Mucosa of stomach (tissue), 1 donor: ENCODE data around the gene KLK11.

Source experiments
- H3K27me3 ChIP-seq: one replicate; pipeline ENCODE4 v1.7.0; 2013; ENCODE audit warnings: mild to moderate bottlenecking, low read length; ENCODE audit not compliant: control insufficient read depth, insufficient read depth
- H3K36me3 ChIP-seq: one replicate; pipeline ENCODE4 v1.7.0; 2013; ENCODE audit warnings: low read length; ENCODE audit not compliant: control insufficient read depth, insufficient read depth
- H3K4me1 ChIP-seq: one replicate; pipeline ENCODE4 v1.7.0; 2013; ENCODE audit warnings: mild to moderate bottlenecking, low read length; ENCODE audit not compliant: control insufficient read depth, insufficient read depth
- H3K4me3 ChIP-seq: one replicate; pipeline ENCODE4 v1.7.0; 2013; ENCODE audit warnings: low read length
- H3K9ac ChIP-seq: one replicate; pipeline ENCODE4 v1.7.0; 2013; ENCODE audit warnings: mild to moderate bottlenecking, low read length, moderate library complexity
- H3K9me3 ChIP-seq: one replicate; pipeline ENCODE4 v1.7.0; 2013; ENCODE audit warnings: mild to moderate bottlenecking, low read length, moderate library complexity; ENCODE audit not compliant: control insufficient read depth
- donor health status: Pancreatic carcinoma.

KLK11 gene

GRCh38 chr19:50978772-50979390 is 47.5 kb downstream of the KLK11 start:
- Histone ChIP-seq H3K9me3 (no peaks in the 10 kb centered on the region), H3K4me3 (no peak overlapping the region), H3K36me3 (no peaks in the 10 kb centered on the region), H3K9ac (no peak overlapping the region), H3K4me1 (peaks cover 7% of the 10 kb centered on the region), H3K27me3 (peaks cover 18% of the 10 kb centered on the region)

- H3K9me3 ChIP-seq = no peaks in the 10 kb centered on the region
These were observed 48.8 kb downstream of the KLK11 start for GRCh38 chr19:50977626-50978025.

GRCh38 chr19:50975766-50976165 is 50.6 kb downstream of the KLK11 start:
- no peaks in the 10 kb centered on the region for H3K36me3 ChIP-seq
- H3K4me1 ChIP-seq = peaks cover 3% of the 10 kb centered on the region
- H3K9me3 ChIP-seq = no peaks in the 10 kb centered on the region
- H3K4me3 ChIP-seq = no peak overlapping the region
- no peak overlapping the region for H3K9ac ChIP-seq
- peaks cover 9% of the 10 kb centered on the region for H3K27me3 ChIP-seq

More at GRCh38 chr19:50977626-50978025, 48.8 kb downstream of the KLK11 start:
- no peak overlapping the region for H3K9ac ChIP-seq
- H3K4me3 ChIP-seq = no peak overlapping the region
- peaks cover 3% of the 10 kb centered on the region for H3K4me1 ChIP-seq
- no peaks in the 10 kb centered on the region for H3K36me3 ChIP-seq
- H3K27me3 ChIP-seq = peaks cover 15% of the 10 kb centered on the region

DNA sequence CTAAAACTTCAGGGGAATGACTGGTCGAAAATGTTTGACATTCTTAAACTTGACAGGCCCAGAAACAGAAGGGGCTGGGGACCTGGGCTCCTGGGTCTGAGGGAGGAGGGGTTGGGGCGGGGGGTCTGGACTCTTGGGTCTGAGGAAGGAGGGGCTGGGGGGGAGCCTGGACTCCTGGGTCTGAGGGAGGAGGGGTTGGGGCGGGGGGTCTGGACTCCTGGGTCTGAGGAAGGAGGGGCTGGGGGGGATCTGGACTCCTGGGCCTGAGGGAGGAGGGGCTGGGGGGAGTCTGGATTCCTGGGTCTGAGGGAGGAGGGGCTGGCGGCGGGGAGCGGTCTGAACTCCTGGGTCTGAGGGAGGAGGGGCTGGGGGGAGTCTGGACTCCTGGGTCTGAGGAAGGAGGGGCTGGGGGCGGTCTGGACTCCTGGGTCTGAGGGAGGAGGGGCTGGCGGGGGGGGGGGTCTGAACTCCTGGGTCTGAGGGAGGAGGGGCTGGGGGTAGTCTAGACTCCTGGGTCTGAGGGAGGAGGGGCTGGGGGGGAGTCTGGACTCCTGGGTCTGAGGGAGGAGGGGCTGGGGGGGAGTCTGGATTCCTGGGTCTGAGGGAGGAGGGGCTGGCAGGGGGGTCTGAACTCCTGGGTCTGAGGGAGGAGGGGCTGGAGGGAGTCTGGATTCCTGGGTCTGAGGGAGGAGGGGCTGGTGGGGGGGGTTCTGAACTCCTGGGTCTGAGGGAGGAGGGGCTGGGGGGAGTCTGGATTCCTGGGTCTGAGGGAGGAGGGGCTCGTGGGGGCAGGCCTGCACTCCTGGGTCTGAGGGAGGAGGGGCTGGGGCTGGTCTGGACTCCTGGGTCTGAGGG is 51.5 kb downstream of the KLK11 start:
- Histone ChIP-seq H3K9me3 (no peaks in the 10 kb centered on the region), H3K4me3 (no peak overlapping the region), H3K27me3 (peaks cover under 1% of the 10 kb centered on the region), H3K4me1 (peaks cover 3% of the 10 kb centered on the region), H3K36me3 (no peaks in the 10 kb centered on the region), H3K9ac (no peak overlapping the region)

- H3K9ac ChIP-seq = no peak overlapping the region
These were observed 53.5 kb downstream of the KLK11 start for GRCh38 chr19:50972795-50973376.

More at GRCh38 chr19:50972795-50973376, 53.5 kb downstream of the KLK11 start:
- no peaks in the 10 kb centered on the region for H3K9me3 ChIP-seq
- H3K4me3 ChIP-seq = no peak overlapping the region
- H3K27me3 ChIP-seq = peaks cover 3% of the 10 kb centered on the region
- H3K36me3 ChIP-seq = no peaks in the 10 kb centered on the region
- peaks cover 3% of the 10 kb centered on the region for H3K4me1 ChIP-seq
